GM18861 (cell line): ENCODE measurements around the gene CHAC1.
A peak's percentile ranks its signal among the peaks of the same experiment; 100 is the strongest.

Experiments
- ATAC-seq: cut with Tn5 transposase; IDR thresholded peaks from one replicate; pipeline ENCODE4 v1.9.1; 2021; ENCODE audit not compliant: unreplicated experiment

The CHAC1 gene, protein sequence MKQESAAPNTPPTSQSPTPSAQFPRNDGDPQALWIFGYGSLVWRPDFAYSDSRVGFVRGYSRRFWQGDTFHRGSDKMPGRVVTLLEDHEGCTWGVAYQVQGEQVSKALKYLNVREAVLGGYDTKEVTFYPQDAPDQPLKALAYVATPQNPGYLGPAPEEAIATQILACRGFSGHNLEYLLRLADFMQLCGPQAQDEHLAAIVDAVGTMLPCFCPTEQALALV

DNA sequence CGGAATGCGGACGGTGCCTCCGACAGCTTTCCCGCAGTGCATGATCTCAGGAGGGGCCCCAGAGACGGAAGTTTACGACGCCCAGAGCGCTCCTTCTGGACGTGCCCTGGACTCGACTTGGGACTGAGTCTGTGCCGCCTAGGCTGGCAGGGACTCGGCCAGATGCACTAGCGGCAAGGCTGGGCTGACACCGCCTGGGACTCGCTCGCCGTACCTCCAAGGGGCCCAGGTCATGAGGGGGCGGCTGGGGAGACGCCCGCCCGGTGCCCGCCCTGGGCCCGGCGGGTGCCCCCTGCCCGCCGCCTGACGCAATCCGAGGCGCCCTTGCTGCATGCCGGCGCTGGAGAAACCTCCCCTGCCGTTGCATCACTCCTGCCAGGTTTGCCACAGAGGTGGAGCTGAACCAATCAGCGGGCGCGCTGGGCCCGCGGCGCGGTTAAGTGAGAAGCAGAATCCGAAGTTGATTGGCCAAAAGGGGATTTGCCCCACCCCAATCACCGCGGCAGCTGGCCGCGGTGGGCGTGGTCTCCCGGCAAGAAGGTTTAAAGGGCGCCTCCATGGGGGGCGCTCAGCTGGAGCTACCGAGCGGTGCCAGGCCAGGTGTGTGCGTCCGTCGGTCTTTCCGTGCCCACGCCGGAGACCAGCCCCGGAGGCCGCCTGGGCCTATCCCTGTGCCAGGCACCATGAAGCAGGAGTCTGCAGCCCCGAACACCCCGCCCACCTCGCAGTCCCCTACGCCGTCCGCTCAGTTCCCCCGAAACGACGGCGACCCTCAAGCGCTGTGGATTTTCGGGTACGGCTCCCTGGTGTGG is at the start of gene CHAC1:
Gene CHAC1, plus strand, starts transcription at position 571 of the 812 bp plus-strand sequence. Its CDS starts 113 bp downstream, at position 684.
- ATAC-seq = peak; percentile 91

DNA sequence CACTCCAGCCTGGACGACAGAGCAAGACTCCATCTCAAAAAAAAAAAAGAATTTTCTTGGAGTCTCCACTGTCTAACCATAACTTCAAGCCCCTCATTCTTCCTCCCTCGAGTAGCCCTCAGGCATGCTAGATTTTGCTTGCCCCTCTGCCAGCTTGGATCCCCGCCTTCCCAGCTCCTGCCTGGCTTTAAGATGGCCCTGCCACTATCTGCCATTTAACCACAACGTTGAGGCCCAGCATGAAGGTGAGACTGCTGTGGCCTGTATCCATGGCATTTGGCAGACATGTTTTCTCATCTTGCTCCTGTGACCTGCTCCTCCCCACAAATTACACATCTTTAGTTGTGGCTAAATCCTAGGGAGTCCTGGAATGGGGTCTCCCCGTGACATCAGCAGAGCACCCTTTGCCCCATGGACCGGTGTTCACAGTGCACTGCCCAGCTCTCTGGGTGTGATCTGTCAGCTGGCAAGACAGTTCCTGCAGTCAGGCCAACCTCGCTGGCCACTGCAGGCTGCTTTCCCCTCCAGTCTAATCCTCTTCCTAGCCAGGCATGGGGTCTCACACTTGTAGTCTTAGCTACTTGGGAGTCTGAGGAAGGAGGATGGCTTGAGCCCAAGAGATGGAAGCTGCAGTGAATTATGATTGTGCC is 48.6 kb upstream of the CHAC1 start:
- no peak for ATAC-seq

DNA sequence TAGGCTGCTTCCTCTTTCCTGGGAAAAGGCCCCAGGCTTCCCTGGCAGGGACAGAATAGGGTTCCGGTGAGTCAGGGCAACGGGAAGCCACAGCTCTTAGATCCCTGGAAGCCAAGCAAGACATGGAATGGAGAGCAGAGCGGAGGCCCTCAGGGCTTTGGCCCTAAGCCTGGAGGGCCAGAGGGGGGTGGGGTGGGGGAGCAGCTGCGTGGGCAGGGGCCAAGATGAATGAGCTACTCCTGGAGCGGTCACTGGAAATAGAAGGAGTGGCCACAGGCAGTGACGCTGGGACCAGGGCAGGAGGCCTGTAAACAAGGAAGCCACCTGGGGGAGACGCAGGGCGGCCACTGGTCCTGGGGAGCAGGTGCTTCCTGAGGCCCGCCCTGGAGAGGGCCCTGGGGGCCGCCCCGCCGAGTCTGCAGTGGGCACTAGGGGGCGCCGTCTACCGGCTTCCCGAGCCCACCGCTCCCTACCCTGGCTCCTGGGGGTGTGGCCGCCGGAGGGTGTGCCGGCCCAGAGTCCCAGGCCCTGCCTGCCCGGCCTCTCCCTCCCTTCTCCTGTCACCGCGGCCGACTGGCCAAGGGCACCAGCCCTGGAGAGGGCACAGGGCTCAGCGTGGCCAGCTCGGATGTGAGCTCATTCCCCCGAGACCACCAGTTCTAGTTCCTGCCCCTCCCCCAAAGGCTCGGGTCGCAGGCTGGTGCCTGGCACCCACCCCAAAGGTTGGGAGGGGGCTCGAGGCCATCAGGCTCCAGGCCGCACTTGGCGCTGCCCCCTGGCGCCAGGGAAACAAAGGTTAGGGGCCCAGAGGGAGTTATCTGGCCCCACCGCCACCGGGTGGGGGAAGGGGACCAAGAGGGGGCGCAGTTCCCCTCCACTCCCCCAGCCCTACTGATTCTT is 46.9 kb upstream of the CHAC1 start:
- peak; percentile 59 for ATAC-seq

DNA sequence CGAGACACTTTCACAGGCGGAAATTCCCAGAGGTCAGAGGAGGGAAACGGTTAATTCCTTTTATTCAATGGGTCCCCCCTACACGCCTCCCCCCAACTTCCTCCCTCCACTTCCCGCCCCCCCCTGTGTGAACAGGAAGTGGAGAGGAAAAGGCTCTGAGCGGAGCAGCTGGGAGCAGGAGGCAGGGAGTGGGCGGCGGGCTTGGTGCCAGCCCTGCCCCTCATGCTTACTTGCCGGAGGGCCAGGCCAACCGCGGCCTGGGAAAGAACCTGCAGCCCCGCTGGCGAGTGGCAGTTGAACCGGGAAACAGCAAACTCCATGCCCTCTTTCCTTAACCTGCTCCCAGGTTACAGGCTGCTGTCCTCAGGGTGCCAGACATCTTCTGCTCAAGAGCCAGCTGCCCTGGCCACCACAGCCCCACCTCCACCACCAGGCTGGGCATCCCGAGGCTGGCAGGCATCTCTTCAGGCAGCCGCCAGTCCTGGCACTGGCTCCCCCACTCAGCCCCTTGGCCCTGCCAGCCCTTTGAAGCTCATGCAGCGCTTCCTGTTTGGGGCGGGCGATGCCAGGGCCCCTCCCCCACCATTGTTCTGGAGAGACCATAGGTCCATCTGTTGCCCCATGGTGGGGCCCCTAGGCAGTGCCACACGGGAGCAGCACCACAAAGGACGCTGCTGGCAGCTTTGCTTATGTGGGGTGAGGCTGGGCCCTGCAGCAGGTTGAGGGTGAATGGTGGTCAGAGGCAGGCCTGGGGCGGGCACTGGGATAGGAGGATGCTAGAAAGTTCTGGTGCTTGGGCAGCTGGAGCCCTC is 46.1 kb upstream of the CHAC1 start:
- no peak for ATAC-seq

GRCh38 chr15:40908095-40908494 is 45.2 kb upstream of the CHAC1 start:
- no peak for ATAC-seq

- ATAC-seq = no peak
These were observed 43.3 kb upstream of the CHAC1 start for GRCh38 chr15:40909662-40910630.

- no peak for ATAC-seq
These were observed 42.1 kb upstream of the CHAC1 start for GRCh38 chr15:40911141-40911540.

DNA sequence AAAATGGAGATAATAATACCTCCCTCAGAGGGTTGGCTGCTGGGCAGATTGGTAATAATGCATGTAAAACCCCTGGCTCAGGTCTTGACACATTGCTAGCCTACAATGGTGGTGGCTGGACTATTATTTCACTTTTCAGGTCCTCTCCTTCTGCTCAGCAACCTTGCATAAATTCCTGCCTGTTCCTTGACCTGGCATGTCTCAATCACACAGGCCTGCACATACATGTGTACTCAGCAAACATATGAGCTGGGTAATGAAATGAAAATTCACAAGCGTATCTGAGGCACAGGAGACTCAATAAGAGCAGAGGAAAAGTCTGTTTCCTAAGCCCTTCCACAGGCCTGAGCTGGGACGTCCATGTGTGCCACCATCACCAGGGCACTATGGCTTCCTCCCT is 41.6 kb upstream of the CHAC1 start:
- ATAC-seq = no peak

DNA sequence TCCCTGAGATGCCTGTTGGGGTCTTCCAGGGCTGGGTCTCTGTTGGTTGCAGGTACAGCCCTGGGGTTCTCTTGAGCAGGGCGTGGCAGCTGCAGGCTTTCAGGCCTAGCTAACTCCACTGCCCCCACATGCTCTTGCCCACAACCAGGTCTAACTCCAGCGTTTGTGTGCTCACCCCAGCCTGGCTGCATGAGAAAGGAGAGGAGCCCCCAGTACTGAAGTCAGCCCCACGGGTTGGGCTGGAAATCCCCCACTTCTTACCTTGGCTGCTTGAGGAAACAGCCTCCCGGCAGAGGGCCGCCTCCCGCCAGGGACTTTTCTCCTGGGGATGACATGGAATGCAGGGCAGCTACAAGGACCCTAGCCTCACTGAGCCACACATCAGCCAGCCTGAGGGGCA is 40.8 kb upstream of the CHAC1 start:
- ATAC-seq = no peak

DNA sequence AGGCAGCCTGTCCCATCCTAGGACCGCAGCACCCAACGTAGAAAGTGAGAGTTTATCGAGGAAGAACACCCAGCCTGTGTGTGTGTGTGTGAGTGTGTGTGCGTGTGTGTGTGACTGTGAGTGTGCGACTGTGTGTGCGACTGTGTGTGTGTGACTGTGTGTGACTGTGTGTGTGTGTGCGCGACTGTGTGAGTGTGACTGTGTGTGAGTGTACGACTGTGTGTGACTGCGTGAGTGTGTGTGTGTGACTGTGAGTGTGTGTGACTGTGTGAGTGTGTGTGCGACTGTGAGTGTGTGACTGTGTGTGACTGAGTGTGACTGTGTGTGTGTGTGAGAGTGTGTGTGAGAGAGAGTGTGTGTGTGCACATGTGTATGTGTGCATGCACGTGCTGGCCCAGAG is 39.3 kb upstream of the CHAC1 start:
- no peak for ATAC-seq

GRCh38 chr15:40914486-40914885 is 38.8 kb upstream of the CHAC1 start:
- ATAC-seq = no peak

- ATAC-seq = no peak
These were observed 38.1 kb upstream of the CHAC1 start for GRCh38 chr15:40915116-40915661.

DNA sequence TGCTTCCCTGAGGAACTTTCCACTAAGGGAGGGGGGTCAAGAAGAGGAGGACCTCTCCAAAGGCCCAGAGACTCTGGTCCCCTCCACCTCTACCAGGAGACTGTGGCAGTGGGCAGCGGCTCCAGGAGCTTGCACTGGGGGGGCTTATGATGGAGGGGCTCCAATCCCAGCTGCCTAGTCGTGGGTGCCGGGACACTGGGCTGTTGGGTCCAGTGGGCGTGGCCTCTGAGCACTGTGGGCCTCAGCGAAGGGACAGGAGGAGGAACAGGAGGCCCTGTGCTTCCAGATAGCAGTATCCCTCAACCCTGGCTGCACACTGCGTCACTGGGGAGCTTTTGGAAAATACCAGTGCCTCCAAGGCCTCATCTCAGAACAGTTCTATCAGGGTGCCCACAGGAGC is 37.6 kb upstream of the CHAC1 start:
- ATAC-seq = no peak

- no peak for ATAC-seq
These were observed 35.7 kb upstream of the CHAC1 start for GRCh38 chr15:40917585-40917984.

- ATAC-seq = no peak
These were observed 35.0 kb upstream of the CHAC1 start for GRCh38 chr15:40918146-40918798.

DNA sequence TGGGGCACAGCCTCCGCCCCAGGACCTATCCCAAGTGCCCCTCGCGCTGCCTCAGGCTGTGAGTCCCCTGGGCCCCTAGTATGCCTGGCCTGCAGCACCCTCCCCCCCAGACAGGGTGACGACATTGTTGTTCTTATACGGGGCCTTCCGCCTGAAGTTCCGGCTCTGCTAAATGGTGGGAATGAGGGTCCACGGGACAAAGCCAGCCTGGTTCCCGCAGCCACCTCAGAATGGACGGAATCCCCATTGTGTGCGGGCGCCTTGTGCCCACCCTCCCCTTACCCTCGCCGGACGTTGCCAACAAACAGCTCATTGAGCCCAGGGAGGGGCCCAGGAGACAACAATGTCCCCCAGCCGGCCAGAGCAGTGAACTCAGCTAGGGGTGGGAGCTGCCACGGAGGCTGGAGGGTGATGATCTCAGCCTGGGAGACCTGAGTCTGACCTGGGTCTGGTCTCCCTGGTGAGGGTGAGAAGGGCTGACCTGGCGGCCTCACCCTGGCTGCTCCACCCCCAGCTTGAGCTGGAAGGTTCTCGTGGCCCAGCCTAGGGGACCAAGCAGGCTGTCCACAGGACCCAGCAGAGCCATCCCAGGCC is 34.4 kb upstream of the CHAC1 start:
- no peak for ATAC-seq

- ATAC-seq = no peak
These were observed 31.2 kb upstream of the CHAC1 start for GRCh38 chr15:40921949-40922607.
